ENCODE measurements around the gene PDE6G.

PDE6G gene

DNA sequence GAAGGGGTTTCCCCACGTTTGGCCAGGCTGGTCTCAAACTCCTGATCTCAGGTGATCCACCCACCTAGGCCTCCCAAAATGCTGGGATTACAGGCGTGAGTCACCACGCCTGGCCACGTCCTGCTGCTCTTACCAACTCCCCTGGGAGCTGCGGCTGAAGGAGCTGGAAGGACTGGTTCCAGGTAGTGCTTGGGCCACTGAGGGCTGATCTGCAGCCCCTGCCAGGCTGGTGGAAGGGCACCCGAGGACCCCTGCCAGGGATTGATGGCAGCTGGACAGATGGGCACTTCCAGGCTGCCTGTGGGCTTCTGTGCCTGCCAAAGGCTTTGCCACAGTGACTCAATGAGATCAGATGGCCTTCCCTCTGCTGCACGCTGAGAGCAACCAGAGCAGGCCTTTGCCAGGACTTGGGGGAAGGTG lies 7.7 kb upstream of the PDE6G start:
- DNase-seq, result no peak

DNA sequence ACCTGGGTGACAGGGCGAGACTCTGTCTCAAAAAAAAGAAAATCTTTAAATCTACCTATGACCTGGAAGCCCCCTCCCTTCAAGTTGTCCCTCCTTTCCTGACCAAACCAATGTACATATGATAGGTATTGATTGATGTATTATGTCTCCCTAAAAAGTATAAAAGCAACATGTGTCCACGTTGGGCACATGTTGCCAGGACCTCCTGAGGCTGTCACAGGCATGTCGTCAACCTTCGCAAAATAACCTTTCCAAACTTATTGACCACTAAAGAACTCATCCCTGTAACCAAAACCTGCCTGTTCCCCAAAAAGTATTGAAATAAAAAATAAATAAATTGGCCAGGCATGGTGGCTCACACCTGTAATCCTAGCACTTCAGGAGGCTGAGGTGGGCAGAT lies 5.7 kb upstream of the PDE6G start:
- DNase-seq, result no peak

DNA sequence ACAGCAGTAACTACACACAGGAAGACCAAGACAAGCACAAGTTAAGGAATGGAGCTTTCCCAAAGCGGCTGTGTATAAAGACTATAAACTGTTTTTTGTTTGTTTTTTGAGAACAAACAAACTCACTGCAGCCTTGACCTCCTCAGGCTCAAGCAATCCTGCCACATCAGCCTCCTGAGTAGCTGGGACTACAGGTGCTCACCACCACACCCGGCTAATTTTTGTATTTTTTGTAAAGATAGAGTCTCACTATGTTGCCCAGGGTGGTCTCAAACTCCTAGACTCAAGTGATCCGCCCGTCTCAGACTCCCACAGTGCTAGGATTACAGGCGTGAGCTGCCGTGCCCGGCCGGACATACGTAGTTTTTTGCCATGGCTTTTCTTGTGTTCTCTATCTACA lies 4.1 kb upstream of the PDE6G start:
- no peak for DNase-seq

DNA sequence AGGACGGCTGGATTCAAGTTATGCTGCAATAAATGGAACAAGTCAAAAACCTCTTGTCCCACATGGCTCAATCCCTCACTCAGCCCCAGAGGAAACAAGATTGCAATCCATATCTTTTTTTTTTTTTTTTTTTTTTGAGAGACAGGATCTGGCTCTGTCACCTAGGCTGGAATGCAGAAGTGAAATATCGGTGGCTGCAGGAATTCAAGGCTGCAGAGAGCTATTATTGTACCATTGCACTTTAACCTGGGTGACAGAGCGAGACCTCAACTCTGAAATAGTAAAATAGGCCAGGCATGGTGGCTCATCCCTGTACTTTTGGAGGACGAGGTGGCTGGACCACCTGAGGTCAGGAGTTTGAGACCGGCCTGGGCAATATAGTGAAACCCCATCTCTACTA lies 2.7 kb upstream of the PDE6G start:
- no peak for DNase-seq

DNA sequence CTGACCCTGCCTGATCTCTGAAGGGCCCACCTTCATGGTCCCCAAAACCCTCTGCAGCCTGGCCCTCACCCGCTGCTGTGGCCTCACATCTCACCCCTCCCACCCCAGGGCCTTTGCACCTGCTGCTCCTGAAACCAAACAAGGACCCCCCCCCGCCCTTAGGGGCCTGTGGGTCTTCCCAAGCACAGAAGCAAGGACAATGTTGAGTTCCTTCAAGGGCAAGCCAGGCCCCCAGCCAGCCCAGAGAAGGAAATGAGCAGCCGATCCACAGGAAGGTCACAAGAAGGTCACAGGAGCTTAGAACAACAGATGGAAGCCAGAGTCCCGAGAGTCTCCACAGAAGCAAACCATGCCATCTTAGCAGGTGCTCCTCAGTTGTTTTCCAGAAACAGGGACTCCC lies 493 bp upstream of the PDE6G start:
- no peak for DNase-seq

DNA sequence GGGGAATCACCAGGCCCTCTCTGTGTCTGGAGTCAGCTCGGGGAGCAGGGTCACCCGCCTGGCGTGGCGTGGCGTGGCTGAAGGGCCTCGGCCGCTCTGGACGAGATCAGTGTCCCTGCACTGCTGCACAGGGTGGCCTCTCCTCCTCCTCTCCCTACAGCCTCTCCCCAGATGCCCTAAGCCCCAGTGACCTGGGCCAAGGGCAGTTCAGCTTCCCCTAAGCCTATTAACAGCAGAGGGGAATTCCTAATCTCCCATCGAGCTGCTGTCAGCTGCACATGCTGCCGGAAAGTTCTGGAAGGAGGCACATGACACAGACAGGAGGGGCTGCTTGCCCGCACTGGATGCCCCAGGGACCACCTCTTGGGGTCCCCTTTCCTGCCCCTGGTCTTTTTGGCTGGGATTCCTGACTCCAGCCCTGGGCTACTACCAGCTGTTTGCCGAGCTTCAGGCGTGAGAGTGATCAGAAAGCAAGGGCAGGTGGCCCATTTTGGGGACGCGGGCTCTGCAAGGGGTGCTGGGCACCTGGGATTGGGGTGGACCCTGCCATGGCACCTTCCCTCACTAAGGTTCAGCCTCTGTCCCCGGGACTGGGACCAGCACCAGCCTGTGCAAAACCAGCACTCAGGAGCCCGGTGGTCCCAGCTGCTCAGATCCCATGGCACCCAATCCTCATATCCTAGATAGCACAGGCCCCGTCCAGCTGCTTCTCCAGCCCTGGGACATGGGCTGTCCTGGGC lies 794 bp downstream of the PDE6G start:
- no peak for DNase-seq

DNA sequence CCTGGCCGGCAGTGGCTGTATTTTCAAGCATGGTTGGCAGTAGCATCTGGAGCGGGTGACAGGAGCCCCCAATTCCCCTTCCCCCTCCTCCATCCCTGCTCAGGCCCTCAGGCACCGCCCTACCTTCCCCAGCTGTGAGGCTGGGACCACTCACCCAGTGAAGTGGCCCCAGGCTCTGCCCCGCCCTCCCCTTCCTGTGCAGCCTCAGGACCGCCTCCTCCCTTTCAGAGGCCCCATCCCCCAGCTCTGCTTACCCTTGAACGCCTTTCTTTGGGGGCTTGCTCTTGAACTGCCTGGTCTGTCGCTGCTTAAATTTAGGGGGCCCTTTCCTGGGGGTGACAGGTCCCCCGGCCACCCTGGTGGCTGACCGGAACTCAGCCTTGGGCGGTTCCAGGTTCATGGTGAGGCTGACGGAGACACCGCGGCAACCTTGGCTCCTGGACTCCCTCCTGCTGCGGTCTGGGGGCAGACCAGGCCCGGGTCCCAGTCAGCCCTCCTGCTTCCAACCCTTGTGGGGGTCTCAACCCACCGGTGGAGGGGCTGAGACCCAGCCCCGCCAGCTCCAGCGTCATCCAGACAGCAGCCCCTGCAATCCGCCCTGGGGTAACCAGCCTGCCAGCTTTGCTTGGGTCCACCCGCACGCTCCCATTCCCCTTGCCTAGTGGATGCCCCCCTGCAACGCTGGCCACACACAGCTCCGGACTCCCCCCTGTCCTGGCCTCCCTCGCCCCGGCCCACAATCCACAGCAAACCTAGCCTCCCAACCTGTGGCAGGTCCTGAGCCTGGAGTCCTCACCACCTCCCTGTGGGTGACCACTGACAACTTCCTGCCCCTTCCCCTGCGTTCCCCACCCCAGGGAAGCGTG lies 3.2 kb downstream of the PDE6G start:
- no peak for DNase-seq

DNA sequence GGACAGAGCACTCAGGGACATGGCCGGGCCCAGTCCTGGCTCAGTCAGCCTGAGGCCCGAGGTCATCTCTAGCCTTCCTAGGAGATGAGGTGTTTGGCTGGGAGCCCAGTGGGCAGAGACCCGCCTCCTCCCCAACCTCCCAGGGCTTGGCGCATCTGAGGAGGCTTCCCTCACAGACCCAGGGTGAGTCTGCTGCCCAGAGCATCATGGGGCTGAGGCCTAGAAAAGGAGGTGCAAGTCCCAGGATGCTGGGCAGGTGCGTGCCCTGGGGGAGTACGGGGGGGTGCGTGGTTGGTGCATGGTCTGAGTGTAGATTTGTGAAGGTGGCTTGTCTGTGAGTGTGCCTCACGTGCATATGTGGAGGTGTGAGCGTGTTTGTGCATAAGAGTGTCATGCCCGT lies 4.7 kb downstream of the PDE6G start:
- DNase-seq, result no peak

DNA sequence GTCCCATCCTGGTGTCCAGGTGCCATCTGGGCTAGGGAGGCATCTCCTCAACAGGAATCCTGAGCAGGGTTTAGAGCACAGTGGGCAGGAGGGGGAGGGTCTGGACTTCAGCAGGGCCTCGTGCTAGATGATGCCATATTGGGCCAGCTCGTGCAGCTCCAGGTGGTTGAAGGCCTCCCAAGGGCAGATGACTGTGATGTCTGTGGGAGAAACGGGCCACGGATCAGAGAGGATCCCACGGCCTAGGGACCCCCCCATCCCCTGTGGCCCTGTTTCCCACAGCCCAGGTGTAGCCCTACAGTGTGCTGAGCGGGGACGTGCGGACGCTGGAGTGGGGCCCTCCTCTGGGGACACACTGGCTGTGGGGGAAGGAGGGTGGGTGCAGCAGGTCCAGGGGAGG lies 5.4 kb downstream of the PDE6G start:
- no peak for DNase-seq

DNA sequence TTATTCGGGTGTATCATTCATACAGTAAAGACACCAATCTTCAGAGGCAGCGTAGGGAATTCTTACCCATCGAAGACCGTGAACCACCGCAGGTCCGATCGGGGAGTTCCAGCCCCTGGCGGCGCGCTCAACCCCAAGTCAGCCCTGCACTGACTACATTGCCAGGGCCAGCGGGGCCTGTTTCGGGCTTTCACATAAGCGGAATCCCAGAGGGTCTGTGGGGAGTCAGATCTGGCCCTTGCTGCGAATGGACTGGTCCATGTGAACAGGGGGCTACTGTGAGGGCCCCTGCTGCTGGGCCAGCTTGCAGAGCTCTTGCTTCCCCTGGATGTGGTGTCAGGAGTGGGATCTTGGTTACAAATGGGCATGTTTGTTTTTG lies 7.6 kb downstream of the PDE6G start:
- no peak for DNase-seq

DNA sequence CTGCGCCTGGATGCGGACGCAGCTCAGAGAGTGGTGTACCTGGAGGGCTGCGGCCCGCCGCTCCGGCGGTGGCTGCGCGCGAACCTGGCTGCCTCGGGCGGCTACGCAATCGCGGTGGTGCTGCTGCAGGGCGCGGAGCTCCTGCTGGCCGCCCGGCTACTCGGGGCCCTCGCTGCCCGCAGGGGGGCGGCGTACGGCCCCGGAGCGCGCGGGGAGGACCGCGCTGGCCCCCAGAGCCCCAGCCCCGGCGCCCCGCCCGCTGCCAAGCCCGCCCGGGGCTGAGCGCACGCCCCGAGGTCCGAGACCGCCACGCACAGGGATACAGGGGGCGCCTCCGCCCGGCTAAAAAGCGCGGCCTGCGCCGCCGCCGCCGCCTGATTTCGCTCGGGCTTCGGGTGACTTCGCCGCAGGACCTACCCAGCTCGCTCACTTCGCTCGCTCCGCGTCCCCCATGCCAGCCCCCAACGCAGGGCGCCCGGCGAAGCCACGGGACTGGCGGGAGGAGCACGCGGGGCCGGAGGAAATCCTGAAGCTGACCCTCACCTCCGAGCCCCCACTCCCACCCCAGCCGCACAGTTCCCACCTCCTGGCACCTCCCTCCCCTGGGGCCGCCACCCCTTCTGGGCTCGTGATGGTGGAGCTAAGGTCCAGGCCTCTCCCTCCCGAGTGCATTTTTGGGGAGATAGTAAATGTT lies 8.2 kb downstream of the PDE6G start:
- no peak for DNase-seq

DNA sequence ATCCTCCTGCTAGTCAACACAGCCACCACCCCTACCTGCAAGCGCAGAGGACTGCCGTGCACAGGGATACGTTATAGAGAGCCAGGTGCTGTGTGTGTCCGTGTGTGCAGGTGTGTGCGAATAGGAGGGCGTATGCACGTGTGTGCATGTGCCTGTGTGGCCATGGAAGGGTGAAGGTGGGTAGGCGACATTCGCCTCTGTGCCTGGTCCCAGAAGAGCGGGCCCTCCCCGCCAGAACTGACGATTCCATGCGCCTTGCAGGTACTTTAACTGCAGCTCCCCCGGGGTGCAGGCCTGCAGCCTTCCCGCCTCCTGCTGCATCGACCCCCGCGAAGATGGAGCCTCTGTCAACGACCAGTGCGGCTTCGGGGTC lies 8.7 kb downstream of the PDE6G start:
- no peak for DNase-seq

DNA sequence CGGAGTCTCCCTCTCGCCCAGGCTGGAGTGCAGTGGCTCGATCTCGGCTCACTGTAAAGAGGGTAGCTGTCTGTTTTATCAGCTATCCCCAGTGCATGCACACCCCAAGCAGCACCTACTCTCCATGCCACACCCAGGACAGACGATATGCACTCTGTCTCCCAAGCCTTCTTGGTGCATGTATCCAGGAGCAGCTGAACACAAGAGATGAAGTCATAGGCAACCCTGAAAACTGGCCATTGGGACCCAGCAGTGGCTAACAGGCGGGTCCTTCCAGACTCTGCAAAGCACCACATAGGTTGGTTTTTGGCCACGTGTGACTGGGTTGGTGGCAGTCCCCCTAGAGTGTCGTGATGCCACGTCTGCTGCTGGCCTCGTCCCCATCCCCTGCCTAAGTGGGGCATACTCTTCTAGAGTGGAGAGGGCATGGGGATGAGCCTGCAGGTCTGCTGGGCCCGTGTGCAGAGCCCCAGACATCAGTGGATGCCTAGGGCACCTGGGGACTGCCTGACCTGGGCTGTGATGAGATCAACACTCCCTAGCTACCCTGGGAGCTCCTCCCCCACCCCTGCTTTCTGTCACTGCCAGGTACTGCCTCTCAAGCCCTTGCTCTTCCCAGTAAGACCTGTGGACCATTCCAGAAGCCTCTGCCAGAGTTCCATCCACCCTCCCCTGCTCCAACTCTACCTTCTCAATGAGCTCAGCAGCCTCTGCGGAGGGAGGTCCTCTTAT lies 9.3 kb downstream of the PDE6G start:
- DNase-seq, result no peak

DNA sequence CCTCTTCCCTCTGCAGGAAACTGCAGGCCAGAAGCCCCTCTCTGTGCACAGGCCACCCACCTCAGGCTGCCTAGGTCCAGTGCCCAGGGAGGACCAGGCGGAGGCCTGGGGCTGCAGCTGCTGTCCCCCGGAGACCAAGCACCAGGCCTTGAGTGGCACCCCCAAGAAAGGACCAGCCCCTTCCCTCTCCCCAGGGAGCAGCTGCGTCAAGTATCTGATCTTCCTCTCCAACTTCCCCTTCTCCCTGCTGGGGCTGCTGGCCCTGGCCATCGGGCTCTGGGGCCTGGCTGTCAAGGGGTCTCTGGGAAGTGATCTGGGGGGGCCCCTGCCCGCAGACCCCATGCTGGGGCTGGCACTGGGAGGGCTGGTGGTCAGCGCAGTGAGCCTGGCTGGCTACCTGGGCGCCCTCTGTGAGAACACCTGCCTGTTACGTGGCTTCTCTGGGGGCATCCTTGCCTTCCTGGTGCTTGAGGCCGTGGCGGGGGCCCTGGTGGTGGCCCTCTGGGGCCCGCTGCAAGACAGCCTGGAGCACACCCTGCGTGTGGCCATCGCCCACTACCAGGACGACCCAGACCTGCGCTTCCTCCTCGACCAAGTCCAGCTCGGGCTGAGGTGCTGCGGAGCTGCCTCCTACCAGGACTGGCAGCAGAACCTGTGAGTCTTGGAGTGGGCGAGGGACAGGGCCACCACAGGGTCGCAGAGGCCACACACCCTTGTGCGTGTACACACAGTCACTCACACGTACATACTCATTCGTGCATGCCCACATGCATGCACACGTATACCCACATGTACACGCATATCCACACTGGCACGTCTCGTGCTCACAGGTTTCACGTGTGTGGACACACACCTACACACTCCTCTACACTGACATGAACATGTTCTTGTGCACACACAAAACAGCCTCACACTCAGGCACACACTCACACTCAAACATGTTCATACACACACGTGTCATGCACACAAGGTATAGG lies 11.1 kb downstream of the PDE6G start:
- no peak for DNase-seq

DNA sequence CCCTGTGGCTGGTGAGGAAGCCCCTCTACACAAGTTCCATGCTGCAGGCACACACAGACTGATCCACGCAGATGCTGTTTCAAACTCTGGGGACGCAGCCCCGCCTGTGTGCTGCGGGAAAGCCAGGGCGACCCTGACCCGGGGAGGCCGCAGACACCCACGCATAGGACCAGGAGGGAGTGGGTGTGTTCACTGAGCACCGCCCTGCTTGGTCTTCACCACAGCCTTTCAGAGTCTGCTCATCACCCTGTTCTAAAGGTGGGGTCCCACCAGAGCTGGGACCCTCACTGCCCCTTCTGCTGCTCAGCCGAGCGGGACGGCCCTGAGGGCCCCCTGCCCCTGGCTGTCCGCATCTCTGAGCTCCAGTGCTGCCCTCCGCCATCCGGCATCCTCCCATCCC lies 11.8 kb downstream of the PDE6G start:
- no peak for DNase-seq

DNA sequence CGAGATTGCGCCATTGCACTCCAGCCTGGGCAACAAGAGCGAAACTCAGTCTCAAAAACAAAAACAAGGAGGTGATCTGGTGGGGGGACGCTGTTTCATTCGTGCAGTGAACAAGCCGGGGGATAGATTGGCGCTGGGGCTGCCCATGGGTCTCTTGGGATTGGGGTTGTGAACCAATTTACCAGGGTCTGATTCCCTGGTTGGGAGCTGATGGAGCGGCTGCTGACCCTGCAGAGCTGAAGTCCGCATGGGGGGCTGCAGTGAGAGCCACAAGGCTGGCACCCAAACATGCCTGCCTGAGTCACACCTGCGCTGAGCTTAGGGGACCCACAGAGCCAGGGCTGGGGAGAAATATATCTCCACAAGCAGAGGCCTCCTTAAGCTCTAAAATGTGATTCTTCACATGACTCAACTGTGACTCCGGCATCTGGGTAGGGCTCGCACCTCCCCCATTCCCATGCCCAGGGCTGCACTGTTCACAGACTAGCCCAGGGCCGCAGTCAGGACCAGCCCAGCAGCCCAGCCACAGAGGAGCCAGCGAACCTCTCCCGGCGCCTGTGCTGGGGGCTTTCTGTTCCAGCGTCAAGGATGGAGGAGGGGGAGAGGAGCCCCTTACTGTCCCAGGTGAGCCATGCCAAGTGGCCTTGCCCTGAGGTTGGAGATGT lies 14.4 kb downstream of the PDE6G start:
- DNase-seq, result no peak

DNA sequence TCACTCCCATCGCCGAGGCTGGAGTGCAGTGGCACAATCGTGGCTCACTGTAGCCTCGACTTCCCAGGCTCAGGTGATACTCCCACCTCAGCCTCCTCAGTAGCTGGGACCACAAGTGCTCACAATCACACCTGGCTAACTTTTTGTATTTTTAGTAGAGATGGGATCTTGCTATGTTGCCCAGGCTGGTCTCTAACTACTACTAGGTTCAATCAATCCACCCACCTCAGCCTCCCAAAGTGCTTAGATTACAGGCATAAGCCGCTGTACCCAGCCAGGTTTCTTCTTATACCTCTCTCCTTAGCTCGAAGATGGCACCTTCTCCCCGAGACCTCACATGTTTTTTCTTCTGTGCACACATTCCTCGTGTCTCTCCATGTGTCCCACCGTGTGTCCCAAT lies 16.3 kb downstream of the PDE6G start:
- no peak for DNase-seq

DNA sequence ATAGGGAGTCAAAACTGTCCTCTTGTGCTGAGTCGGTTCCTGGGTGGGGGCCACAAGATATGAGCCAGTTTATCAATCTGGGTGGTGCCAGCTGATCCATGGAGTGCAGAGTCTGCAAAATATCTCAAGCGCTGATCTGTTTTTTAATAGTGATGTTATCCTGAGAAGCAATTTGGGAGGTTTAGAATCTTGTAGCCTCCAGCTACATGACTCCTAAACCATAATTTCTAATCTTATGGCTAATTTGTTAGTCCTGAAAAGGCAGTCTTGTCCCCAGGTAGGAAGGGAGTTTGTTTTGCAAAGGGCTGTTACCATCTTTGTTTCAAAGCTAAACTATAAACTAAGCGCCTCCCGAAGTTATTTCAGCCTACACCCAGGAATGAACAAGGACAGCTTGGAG lies 17.7 kb downstream of the PDE6G start:
- no peak for DNase-seq

DNA sequence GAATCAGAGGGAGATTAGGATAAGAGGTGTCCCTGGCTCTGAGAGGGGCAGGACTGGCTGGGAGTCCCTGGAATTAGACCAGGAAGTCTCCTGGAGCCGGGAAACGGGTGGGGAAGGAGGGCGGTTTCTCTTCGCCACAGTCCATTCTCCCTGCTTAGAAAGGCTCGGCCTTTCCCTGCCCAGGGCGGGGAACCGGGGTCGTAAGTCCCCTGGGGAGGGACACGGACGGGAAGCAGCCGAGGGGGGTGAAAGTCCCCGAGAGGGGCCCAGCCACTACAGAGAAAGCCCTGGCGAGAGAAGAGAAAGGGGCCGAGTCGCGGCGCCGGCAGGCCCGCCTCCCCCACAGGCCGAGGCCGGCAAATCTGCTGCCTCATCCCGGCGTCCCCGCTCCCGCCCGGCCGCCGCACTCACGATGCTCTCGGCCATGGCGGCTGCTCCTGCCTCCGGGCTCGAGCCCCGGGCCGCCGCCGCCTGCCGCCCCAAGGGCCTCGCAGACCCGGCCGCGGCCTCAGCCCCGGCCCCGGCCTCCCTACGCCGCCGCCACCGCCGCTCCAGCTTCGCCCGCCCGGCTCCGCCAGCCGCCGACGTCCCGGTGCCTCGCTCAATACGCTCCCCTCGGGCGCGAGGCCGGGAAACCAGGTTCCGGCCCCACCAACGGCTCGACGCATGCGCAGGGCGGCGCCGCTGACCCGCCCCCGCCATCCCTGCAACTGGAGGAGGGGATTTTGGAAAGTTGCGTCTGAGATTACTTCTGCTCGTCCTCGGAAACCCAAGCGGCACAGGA lies 19.6 kb downstream of the PDE6G start, which contains the start of the genes NPLOC4 and TSPAN10:
Gene NPLOC4 (minus strand): TSS at position 608 of the 784 bp plus-strand sequence. CDS start 182 bp downstream, at position 426.
Gene TSPAN10 (plus strand): TSS at position 692 of the 784 bp plus-strand sequence. CDS start 5,217 bp downstream, outside the sequence.
- DNase-seq, result peak in 55 of 56 donors; percentile 11 to 88 (median 68)
